ENCODE results near the gene FAF1.

GRCh38 chr1:50861772-50862171 is 98.3 kb downstream of the FAF1 start:
- no peak for TF ChIP-seq CEBPB (IDR thresholded peaks at IDR 0.05; ENCODE audit: low read depth)
- TF ChIP-seq, protein P1, sequence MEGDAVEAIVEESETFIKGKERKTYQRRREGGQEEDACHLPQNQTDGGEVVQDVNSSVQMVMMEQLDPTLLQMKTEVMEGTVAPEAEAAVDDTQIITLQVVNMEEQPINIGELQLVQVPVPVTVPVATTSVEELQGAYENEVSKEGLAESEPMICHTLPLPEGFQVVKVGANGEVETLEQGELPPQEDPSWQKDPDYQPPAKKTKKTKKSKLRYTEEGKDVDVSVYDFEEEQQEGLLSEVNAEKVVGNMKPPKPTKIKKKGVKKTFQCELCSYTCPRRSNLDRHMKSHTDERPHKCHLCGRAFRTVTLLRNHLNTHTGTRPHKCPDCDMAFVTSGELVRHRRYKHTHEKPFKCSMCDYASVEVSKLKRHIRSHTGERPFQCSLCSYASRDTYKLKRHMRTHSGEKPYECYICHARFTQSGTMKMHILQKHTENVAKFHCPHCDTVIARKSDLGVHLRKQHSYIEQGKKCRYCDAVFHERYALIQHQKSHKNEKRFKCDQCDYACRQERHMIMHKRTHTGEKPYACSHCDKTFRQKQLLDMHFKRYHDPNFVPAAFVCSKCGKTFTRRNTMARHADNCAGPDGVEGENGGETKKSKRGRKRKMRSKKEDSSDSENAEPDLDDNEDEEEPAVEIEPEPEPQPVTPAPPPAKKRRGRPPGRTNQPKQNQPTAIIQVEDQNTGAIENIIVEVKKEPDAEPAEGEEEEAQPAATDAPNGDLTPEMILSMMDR (IDR thresholded peaks at IDR 0.05 in 2 of 3, conservative IDR thresholded peaks at IDR 0.05 in 1 of 3; ENCODE audit: borderline replicate concordance in 1 of 3, insufficient read depth in 1 of 3, low read depth in 2 of 3, low read length in 2 of 3) = no peak
- no peak for TF ChIP-seq ZNF274 (IDR thresholded peaks at IDR 0.05; ENCODE audit: low read depth, low read length)
- TF ChIP-seq EZH2 (IDR thresholded peaks at IDR 0.05) = no peak
- no peak for TF ChIP-seq JUND (IDR thresholded peaks at IDR 0.05)
- no peak for TF ChIP-seq POLR2A (IDR thresholded peaks at IDR 0.05; ENCODE audit: borderline replicate concordance, extremely low read depth, insufficient read depth, insufficient read length)
- no peak for TF ChIP-seq ELF1 (IDR thresholded peaks at IDR 0.05; ENCODE audit: borderline replicate concordance, low read depth)
- TF ChIP-seq SP1 (IDR thresholded peaks at IDR 0.05; ENCODE audit: low read depth) = no peak
- TF ChIP-seq, protein P2, sequence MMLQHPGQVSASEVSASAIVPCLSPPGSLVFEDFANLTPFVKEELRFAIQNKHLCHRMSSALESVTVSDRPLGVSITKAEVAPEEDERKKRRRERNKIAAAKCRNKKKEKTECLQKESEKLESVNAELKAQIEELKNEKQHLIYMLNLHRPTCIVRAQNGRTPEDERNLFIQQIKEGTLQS (IDR thresholded peaks at IDR 0.05) = no peak
- no peak for TF ChIP-seq EGR1 (IDR thresholded peaks at IDR 0.05; ENCODE audit: low read depth)
- no peak for TF ChIP-seq YY1 (IDR thresholded peaks at IDR 0.05; ENCODE audit: extremely low read depth, insufficient replicate concordance, low read depth, low read length)
- no peak for TF ChIP-seq REST (IDR thresholded peaks at IDR 0.05; ENCODE audit: low read depth)
- no peak for TF ChIP-seq EZH2phosphoT487 (IDR thresholded peaks at IDR 0.05; ENCODE audit: borderline replicate concordance)
